HL-60 (cell line): ENCODE measurements around the gene TTLL11.
A peak's percentile ranks its signal among the peaks of the same experiment; 100 is the strongest.

ENCODE experiments used
- DNase-seq, 2 experiments: peaks; one replicate each; pipeline ENCODE4 v3.0.0-alpha.2; 2010 to 2020; ENCODE audit warnings: low read depth in 1 of 2, low spot score in 1 of 2
- H3K27ac ChIP-seq: fragments of 250-450 bp; sonication (Bioruptor Pico); replicated peaks from 2 replicates; pipeline ENCODE4 v1.5.1; 2020; ENCODE audit warnings: mild to moderate bottlenecking, moderate library complexity
- H3K27me3 ChIP-seq: fragments of 250-450 bp; sonication (Bioruptor Pico); 2 replicates; pipeline ENCODE4 v1.5.1; 2021; ENCODE audit warnings: mild to moderate bottlenecking, moderate library complexity; ENCODE audit not compliant: insufficient read depth, poor library complexity, severe bottlenecking
- H3K4me3 ChIP-seq: replicated peaks from 2 replicates; pipeline ENCODE4 v1.5.1; 2011; ENCODE audit warnings: mild to moderate bottlenecking, control low read depth, low read length; ENCODE audit not compliant: insufficient read depth
- GABPA ChIP-seq: IDR thresholded peaks from 2 replicates; pipeline ENCODE4 v1.6.1; 2012; ENCODE audit warnings: low read depth
- POLR2AphosphoS5 ChIP-seq: IDR thresholded peaks from 2 replicates; pipeline ENCODE4 v1.6.1; 2012; ENCODE audit warnings: low read depth
- SPI1 ChIP-seq: IDR thresholded peaks from 2 replicates; pipeline ENCODE4 v1.6.1; 2012; ENCODE audit warnings: low read depth, mild to moderate bottlenecking, borderline replicate concordance
- TF ChIP-seq, protein P1 (sequence below): IDR thresholded peaks from one replicate; pipeline ENCODE4 v1.5.1; 2011; ENCODE audit warnings: low read length, control low read depth, inconsistent platforms; ENCODE audit not compliant: insufficient read depth
- TF ChIP-seq, protein P2 (sequence below): IDR thresholded peaks from 2 replicates; pipeline ENCODE4 v1.6.1; 2012; ENCODE audit warnings: low read depth; ENCODE audit not compliant: insufficient replicate concordance

The TTLL11 gene

DNA sequence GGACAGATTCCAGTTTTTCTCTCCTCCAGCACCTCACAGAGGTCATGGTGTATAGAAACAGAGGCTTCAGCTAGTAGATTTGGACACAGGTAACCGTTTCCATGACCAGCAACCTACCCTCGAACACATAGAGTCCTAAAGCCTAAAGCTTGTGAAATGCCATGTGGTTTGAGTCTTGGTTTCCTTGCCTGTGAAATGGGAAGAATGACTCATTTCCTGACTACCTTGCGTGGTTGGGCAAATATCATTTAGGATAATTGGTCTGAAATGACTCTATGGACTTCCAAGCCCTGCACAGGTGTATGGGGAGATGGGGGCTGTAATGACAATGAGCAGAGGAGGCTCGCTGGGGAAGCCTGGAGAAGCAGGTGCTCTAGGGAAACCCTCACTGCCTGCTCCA is 134.6 kb downstream of the TTLL11 start:
- DNase-seq = peak in 1 of 2 experiments; percentile 7
- Histone ChIP-seq H3K27me3 (no peaks in the 10 kb centered on the region), H3K4me3 (no peak overlapping the region), H3K27ac (no peak overlapping the region)
- TF ChIP-seq POLR2AphosphoS5 = no peak
- TF ChIP-seq, protein P1, sequence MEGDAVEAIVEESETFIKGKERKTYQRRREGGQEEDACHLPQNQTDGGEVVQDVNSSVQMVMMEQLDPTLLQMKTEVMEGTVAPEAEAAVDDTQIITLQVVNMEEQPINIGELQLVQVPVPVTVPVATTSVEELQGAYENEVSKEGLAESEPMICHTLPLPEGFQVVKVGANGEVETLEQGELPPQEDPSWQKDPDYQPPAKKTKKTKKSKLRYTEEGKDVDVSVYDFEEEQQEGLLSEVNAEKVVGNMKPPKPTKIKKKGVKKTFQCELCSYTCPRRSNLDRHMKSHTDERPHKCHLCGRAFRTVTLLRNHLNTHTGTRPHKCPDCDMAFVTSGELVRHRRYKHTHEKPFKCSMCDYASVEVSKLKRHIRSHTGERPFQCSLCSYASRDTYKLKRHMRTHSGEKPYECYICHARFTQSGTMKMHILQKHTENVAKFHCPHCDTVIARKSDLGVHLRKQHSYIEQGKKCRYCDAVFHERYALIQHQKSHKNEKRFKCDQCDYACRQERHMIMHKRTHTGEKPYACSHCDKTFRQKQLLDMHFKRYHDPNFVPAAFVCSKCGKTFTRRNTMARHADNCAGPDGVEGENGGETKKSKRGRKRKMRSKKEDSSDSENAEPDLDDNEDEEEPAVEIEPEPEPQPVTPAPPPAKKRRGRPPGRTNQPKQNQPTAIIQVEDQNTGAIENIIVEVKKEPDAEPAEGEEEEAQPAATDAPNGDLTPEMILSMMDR = no peak
- no peak for TF ChIP-seq GABPA
- TF ChIP-seq, protein P2, sequence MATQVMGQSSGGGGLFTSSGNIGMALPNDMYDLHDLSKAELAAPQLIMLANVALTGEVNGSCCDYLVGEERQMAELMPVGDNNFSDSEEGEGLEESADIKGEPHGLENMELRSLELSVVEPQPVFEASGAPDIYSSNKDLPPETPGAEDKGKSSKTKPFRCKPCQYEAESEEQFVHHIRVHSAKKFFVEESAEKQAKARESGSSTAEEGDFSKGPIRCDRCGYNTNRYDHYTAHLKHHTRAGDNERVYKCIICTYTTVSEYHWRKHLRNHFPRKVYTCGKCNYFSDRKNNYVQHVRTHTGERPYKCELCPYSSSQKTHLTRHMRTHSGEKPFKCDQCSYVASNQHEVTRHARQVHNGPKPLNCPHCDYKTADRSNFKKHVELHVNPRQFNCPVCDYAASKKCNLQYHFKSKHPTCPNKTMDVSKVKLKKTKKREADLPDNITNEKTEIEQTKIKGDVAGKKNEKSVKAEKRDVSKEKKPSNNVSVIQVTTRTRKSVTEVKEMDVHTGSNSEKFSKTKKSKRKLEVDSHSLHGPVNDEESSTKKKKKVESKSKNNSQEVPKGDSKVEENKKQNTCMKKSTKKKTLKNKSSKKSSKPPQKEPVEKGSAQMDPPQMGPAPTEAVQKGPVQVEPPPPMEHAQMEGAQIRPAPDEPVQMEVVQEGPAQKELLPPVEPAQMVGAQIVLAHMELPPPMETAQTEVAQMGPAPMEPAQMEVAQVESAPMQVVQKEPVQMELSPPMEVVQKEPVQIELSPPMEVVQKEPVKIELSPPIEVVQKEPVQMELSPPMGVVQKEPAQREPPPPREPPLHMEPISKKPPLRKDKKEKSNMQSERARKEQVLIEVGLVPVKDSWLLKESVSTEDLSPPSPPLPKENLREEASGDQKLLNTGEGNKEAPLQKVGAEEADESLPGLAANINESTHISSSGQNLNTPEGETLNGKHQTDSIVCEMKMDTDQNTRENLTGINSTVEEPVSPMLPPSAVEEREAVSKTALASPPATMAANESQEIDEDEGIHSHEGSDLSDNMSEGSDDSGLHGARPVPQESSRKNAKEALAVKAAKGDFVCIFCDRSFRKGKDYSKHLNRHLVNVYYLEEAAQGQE = no peak
- TF ChIP-seq SPI1 = no peak

DNA sequence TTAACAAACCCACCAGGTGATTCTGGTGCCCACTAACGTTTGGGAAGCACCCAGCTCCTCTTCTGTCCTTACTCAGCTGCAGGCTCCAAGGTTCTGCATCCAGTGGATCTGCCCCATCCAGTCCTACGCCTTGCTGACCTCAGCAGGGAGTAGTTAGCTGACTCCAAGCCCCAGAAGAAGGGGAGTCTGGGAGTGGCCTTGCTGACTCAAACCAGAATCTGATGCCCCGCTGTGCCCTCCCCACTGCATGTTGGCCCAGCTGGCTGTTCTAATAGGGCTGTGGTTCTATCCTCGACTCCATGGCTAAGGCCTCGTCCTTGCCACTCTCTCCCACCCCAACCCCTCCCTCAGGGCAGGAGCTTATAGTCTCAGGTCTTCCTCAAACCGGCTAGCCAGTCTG is 136.3 kb downstream of the TTLL11 start:
- no peak overlapping the region for H3K27ac ChIP-seq
- no peak overlapping the region for H3K4me3 ChIP-seq
- H3K27me3 ChIP-seq = no peaks in the 10 kb centered on the region
- no peak for DNase-seq
- TF ChIP-seq GABPA = no peak
- TF ChIP-seq, protein P1 = no peak
- TF ChIP-seq POLR2AphosphoS5 = no peak
- TF ChIP-seq, protein P2 = no peak

DNA sequence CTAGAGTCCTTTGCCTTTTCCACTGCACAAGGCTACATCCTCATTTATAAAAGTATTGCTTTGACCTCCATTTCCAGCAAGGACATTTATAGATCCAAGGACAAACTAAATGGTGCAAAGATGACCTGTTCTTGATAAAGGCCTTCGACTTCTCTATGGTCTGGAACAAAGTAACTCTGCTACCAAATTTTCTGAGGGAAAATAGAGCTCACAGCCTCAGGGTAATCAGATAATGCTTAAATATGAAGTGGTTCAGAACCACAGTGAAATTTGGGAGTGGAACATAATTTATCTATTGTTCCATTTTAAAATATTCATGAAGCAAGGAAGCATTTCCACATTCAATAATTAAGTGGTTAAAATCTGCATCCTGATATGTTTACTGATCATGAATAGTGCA is 137.5 kb downstream of the TTLL11 start:
- H3K4me3 ChIP-seq = no peak overlapping the region
- H3K27ac ChIP-seq = no peak overlapping the region
- no peak for TF ChIP-seq GABPA
- no peak for TF ChIP-seq SPI1
- TF ChIP-seq POLR2AphosphoS5 = no peak
- TF ChIP-seq, protein P1 = no peak
- TF ChIP-seq, protein P2 = no peak
- no peaks in the 10 kb centered on the region for H3K27me3 ChIP-seq
- no peak for DNase-seq
